ENCODE measurements around the gene SLC16A7.

The SLC16A7 gene

GRCh38 chr12:59624732-59625460, 29.1 kb downstream of the SLC16A7 start:
- no peak for DNase-seq

- DNase-seq, result no peak
These were observed 30.6 kb downstream of the SLC16A7 start for GRCh38 chr12:59626382-59626781.

- no peak for DNase-seq
These were observed 31.8 kb downstream of the SLC16A7 start for GRCh38 chr12:59627582-59627981.

GRCh38 chr12:59629890-59630289, 34.1 kb downstream of the SLC16A7 start:
- no peak for DNase-seq

GRCh38 chr12:59632408-59632807, 36.6 kb downstream of the SLC16A7 start:
- no peak for DNase-seq

GRCh38 chr12:59634254-59634653, 38.4 kb downstream of the SLC16A7 start:
- DNase-seq, result no peak

- no peak for DNase-seq
These were observed 41.3 kb downstream of the SLC16A7 start for GRCh38 chr12:59636945-59637691.

- DNase-seq, result no peak
These were observed 41.9 kb downstream of the SLC16A7 start for GRCh38 chr12:59637692-59638070.

- DNase-seq, result no peak
These were observed 47.7 kb downstream of the SLC16A7 start for GRCh38 chr12:59643550-59643949.

- no peak for DNase-seq
These were observed 49.4 kb downstream of the SLC16A7 start for GRCh38 chr12:59645242-59645641.

GRCh38 chr12:59646636-59647035, 50.8 kb downstream of the SLC16A7 start:
- DNase-seq, result no peak

- no peak for DNase-seq
These were observed 53.4 kb downstream of the SLC16A7 start for GRCh38 chr12:59649203-59649602.

GRCh38 chr12:59650588-59651228, 54.9 kb downstream of the SLC16A7 start:
- DNase-seq, result no peak

GRCh38 chr12:59651229-59651920, 55.5 kb downstream of the SLC16A7 start:
- no peak for DNase-seq

GRCh38 chr12:59652130-59652529, 56.3 kb downstream of the SLC16A7 start:
- DNase-seq, result no peak

- no peak for DNase-seq
These were observed 58.2 kb downstream of the SLC16A7 start for GRCh38 chr12:59654061-59654460.

- no peak for DNase-seq
These were observed 61.4 kb downstream of the SLC16A7 start for GRCh38 chr12:59657266-59657665.

GRCh38 chr12:59657711-59658110, 61.9 kb downstream of the SLC16A7 start:
- no peak for DNase-seq

GRCh38 chr12:59660148-59660547, 64.3 kb downstream of the SLC16A7 start:
- no peak for DNase-seq

GRCh38 chr12:59660921-59661597, 65.2 kb downstream of the SLC16A7 start:
- DNase-seq, result no peak

GRCh38 chr12:59664495-59664894, 68.7 kb downstream of the SLC16A7 start:
- DNase-seq, result no peak

GRCh38 chr12:59665701-59666100, 69.9 kb downstream of the SLC16A7 start:
- DNase-seq, result no peak

- DNase-seq, result no peak
These were observed 72.8 kb downstream of the SLC16A7 start for GRCh38 chr12:59668674-59669073.

All from NK-92 treated with Interleukin-12 subunit alpha and Interleukin-12 subunit beta, amount 100 ng/mL, for 24 hours (cell line).